H1 (cell line): ENCODE data around the gene HRH2. TPM values are rescaled to one million over a fixed set of nuclear protein-coding genes. Genes with fewer than 3 reads are reported as not detected.
A peak's percentile ranks its signal among the peaks of the same experiment; 100 is the strongest.

Experiments
- CTCF ChIA-PET: fragments of 300-600 bp; sonication (Branson Sonifier 250); formaldehyde crosslinking; loops from one replicate; lab custom pipeline; 2021; ENCODE audit not compliant: partially characterized antibody; lab: Charles Lee
- POLR2A ChIA-PET: fragments of 300-600 bp; sonication (Branson Sonifier 250); formaldehyde crosslinking; loops from one replicate; lab custom pipeline; 2021; ENCODE audit warnings: inconsistent platforms; ENCODE audit not compliant: partially characterized antibody; lab: Charles Lee
- DNase-seq, 2 experiments: peaks; one replicate each; pipeline versions ENCODE4 v3.0.0 to v3.0.0-alpha.2; 2010 to 2022; ENCODE audit warnings: low spot score in 2 of 2, low read depth in 1 of 2, mixed read lengths in 1 of 2
- FAIRE-seq: peaks from 2 replicates; lab custom pipeline; 2011; peaks lifted over from hg19 to GRCh38; lab: Jason Lieb, UNC
- H2AFZ ChIP-seq: 2 replicates; pipeline ENCODE4 v1.8.1; 2012; ENCODE audit warnings: low read length, inconsistent platforms
- H2AK5ac ChIP-seq: 2 replicates; pipeline ENCODE4 v1.6.1; 2013; ENCODE audit warnings: low read depth, low read length
- H2BK120ac ChIP-seq: replicated peaks from 2 replicates; pipeline ENCODE3; 2013; ENCODE audit warnings: low read depth, low read length, inconsistent platforms
- H2BK12ac ChIP-seq: 2 replicates; pipeline ENCODE4 v1.6.1; 2013; ENCODE audit warnings: low read depth, low read length
- H2BK15ac ChIP-seq: 2 replicates; pipeline ENCODE4 v1.6.1; 2013; ENCODE audit warnings: low read length
- H2BK20ac ChIP-seq: 2 replicates; pipeline ENCODE4 v1.6.1; 2013; ENCODE audit warnings: low read length
- H2BK5ac ChIP-seq: 2 replicates; pipeline ENCODE4 v1.6.1; 2013; ENCODE audit warnings: low read depth, low read length
- H3K14ac ChIP-seq: 2 replicates; pipeline ENCODE4 v1.6.1; 2013; ENCODE audit warnings: inconsistent platforms; ENCODE audit not compliant: insufficient read length
- H3K18ac ChIP-seq: 2 replicates; pipeline ENCODE4 v1.6.1; 2013; ENCODE audit warnings: low read length; ENCODE audit errors: extremely low read depth
- H3K23ac ChIP-seq: 2 replicates; pipeline ENCODE4 v1.6.1; 2013; ENCODE audit warnings: inconsistent platforms; ENCODE audit not compliant: insufficient read length
- H3K23me2 ChIP-seq: 2 replicates; pipeline ENCODE4 v1.6.1; 2013; ENCODE audit warnings: low read depth, low read length
- H3K27ac ChIP-seq: 2 replicates; pipeline ENCODE4 v1.6.1; 2011; ENCODE audit warnings: low read depth, low read length, inconsistent platforms
- H3K27me3 ChIP-seq, 4 experiments: replicated peaks in 1 of 4; 1 replicate in 1 of 4; 2 replicates in 3 of 4; pipeline versions ENCODE4 v1.6.1 to v1.8.1; 2011 to 2013; ENCODE audit warnings: low read length in 3 of 4, mild to moderate bottlenecking in 3 of 4, inconsistent platforms in 2 of 4, mixed read lengths in 2 of 4, moderate library complexity in 1 of 4; ENCODE audit not compliant: control insufficient read depth in 3 of 4, insufficient read depth in 3 of 4; ENCODE audit errors: extremely low read depth in 1 of 4
- H3K36me3 ChIP-seq, 4 experiments: 2 replicates each; pipeline versions ENCODE4 v1.6.1 to v1.8.1; 2011 to 2013; ENCODE audit warnings: mild to moderate bottlenecking in 4 of 4, low read length in 3 of 4, moderate library complexity in 2 of 4, control low read depth in 1 of 4, inconsistent platforms in 1 of 4; ENCODE audit not compliant: insufficient read depth in 4 of 4, control insufficient read depth in 2 of 4
- H3K4ac ChIP-seq: replicated peaks from 2 replicates; pipeline ENCODE3; 2013; ENCODE audit warnings: low read length, low read depth, mixed read lengths, inconsistent platforms; ENCODE audit not compliant: insufficient read length
- H3K4me1 ChIP-seq, 4 experiments: replicated peaks in 1 of 4; 1 replicate in 1 of 4; 2 replicates in 3 of 4; pipeline versions ENCODE4 v1.6.1 to v1.8.1; 2011 to 2013; ENCODE audit warnings: low read length in 3 of 4, inconsistent platforms in 2 of 4, mixed read lengths in 1 of 4; ENCODE audit not compliant: insufficient read depth in 4 of 4, control insufficient read depth in 3 of 4
- H3K4me2 ChIP-seq, 2 experiments: 2 replicates each; pipeline versions ENCODE4 v1.6.1 to v1.8.1; 2011 to 2013; ENCODE audit warnings: low read depth in 2 of 2, low read length in 2 of 2, control low read depth in 1 of 2, inconsistent platforms in 1 of 2, mild to moderate bottlenecking in 1 of 2; ENCODE audit not compliant: insufficient read depth in 1 of 2
- H3K4me3 ChIP-seq, 4 experiments: fragments of 200-600, 300-600 bp in 1 of 4; sonication (generic), shearing (Covaris generic), sonication (Bioruptor Twin) in 1 of 4; 2 replicates each; pipeline versions ENCODE4 v1.5.1 to v1.8.1; 2011 to 2016; ENCODE audit warnings: low read length in 4 of 4, low read depth in 3 of 4, control low read depth in 2 of 4, inconsistent platforms in 2 of 4, mild to moderate bottlenecking in 2 of 4, mixed read lengths in 1 of 4, moderate library complexity in 1 of 4; ENCODE audit not compliant: insufficient read depth in 2 of 4; ENCODE audit errors: extremely low read depth in 1 of 4
- H3K56ac ChIP-seq: replicated peaks from 2 replicates; pipeline ENCODE3; 2013; ENCODE audit warnings: low read depth, mild to moderate bottlenecking, mixed read lengths, low read length, inconsistent platforms; ENCODE audit not compliant: insufficient read length
- H3K79me1 ChIP-seq: 2 replicates; pipeline ENCODE4 v1.6.1; 2013; ENCODE audit warnings: low read depth, low read length, control low read depth
- H3K79me2 ChIP-seq, 2 experiments: 2 replicates each; pipeline versions ENCODE4 v1.6.1 to v1.8.1; 2012 to 2013; ENCODE audit warnings: low read length in 2 of 2, mild to moderate bottlenecking in 2 of 2, inconsistent platforms in 1 of 2; ENCODE audit not compliant: insufficient read depth in 2 of 2, control insufficient read depth in 1 of 2
- H3K9ac ChIP-seq, 4 experiments: replicated peaks in 1 of 4; 1 replicate in 1 of 4; 2 replicates in 3 of 4; pipeline versions ENCODE4 v1.6.1 to v1.8.1; 2011 to 2013; ENCODE audit warnings: low read depth in 3 of 4, low read length in 3 of 4, control low read depth in 2 of 4, mild to moderate bottlenecking in 2 of 4, moderate library complexity in 2 of 4, inconsistent platforms in 1 of 4; ENCODE audit errors: extremely low read depth in 1 of 4
- H3K9me3 ChIP-seq, 2 experiments: 2 replicates each; pipeline versions ENCODE4 v1.6.1 to v1.8.1; 2012 to 2013; ENCODE audit warnings: mild to moderate bottlenecking in 2 of 2, moderate library complexity in 2 of 2, control low read depth in 1 of 2, inconsistent platforms in 1 of 2, low read depth in 1 of 2, low read length in 1 of 2, mixed read lengths in 1 of 2; ENCODE audit not compliant: insufficient read depth in 2 of 2
- H4K20me1 ChIP-seq, 2 experiments: replicated peaks in 1 of 2; 2 replicates each; pipeline versions ENCODE3 to v1.8.1; 2011 to 2013; ENCODE audit warnings: inconsistent platforms in 2 of 2, low read length in 2 of 2, mild to moderate bottlenecking in 1 of 2; ENCODE audit not compliant: insufficient read depth in 2 of 2, control insufficient read depth in 1 of 2
- H4K5ac ChIP-seq: 2 replicates; pipeline ENCODE4 v1.6.1; 2013; ENCODE audit warnings: low read length, low read depth, mixed read lengths, inconsistent platforms; ENCODE audit not compliant: insufficient read length
- H4K8ac ChIP-seq: 2 replicates; pipeline ENCODE4 v1.8.0; 2013; ENCODE audit warnings: mild to moderate bottlenecking, moderate library complexity, low read length, inconsistent platforms; ENCODE audit not compliant: insufficient read depth; ENCODE audit errors: extremely low read depth
- H4K91ac ChIP-seq: replicated peaks from 2 replicates; pipeline ENCODE3; 2013; ENCODE audit warnings: low read length, mixed read lengths, inconsistent platforms; ENCODE audit not compliant: insufficient read length
- ATF2 ChIP-seq: IDR thresholded peaks from 2 replicates; pipeline ENCODE4 v1.6.1; 2012; ENCODE audit warnings: low read length, inconsistent platforms
- CTCF ChIP-seq, 3 experiments: IDR thresholded peaks; 1 replicate in 2 of 3; 2 replicates in 1 of 3; pipeline versions ENCODE4 v1.5.1 to v1.6.1; 2011; ENCODE audit warnings: low read length in 3 of 3, mild to moderate bottlenecking in 3 of 3, inconsistent platforms in 2 of 3, low read depth in 1 of 3, moderate library complexity in 1 of 3; ENCODE audit not compliant: insufficient read depth in 1 of 3; ENCODE audit errors: control extremely low read depth in 1 of 3
- FOSL1 ChIP-seq: IDR thresholded peaks from 2 replicates; pipeline ENCODE4 v1.6.1; 2011; ENCODE audit warnings: mild to moderate bottlenecking, low read depth, low read length, moderate library complexity; ENCODE audit not compliant: insufficient read depth
- RAD21 ChIP-seq, 2 experiments: IDR thresholded peaks in 1 of 2; conservative IDR thresholded peaks in 1 of 2; 2 replicates each; pipeline ENCODE4 v1.6.1; 2011; ENCODE audit warnings: low read depth in 2 of 2, low read length in 2 of 2, improper control_type of control experiment in 1 of 2, inconsistent platforms in 1 of 2, mild to moderate bottlenecking in 1 of 2, moderate library complexity in 1 of 2
- RFX5 ChIP-seq: IDR thresholded peaks from 2 replicates; pipeline ENCODE4 v1.6.1; 2011; ENCODE audit warnings: low read depth, low read length, improper control_type of control experiment, borderline replicate concordance
- RXRA ChIP-seq: IDR thresholded peaks from 2 replicates; pipeline ENCODE4 v1.6.1; 2011; ENCODE audit warnings: low read depth, mild to moderate bottlenecking, low read length, moderate library complexity; ENCODE audit not compliant: insufficient read depth
- WGBS, 2 experiments: shearing (Covaris generic) in 1 of 2; methylation state at CpG; one replicate each; pipeline versions ENCODE4 v1.1.6 to v1.1.7; 2013 to 2015; ENCODE audit warnings: low lambda C conversion rate in 2 of 2, mixed read lengths in 2 of 2, inconsistent platforms in 1 of 2, low coverage in 1 of 2, missing lambda C conversion rate in 1 of 2; ENCODE audit not compliant: insufficient replicate concordance in 2 of 2, insufficient coverage in 1 of 2, insufficient read length in 1 of 2; ENCODE audit errors: extremely low coverage in 1 of 2, missing lambda C conversion rate in 1 of 2; 5-methylcytosine and 5-hydroxymethylcytosine counted together
- polyA plus RNA-seq, 7 experiments: library from polyadenylated mRNA; depleted of rRNA in 3 of 7; stranded (reverse) in 5 of 7; unstranded in 2 of 7; fragments of >200 nt in 5 of 7; fragments of 200-250 nt in 2 of 7; gene quantifications; 1 replicate in 5 of 7; 2 replicates in 1 of 7; 4 replicates in 1 of 7; pipeline versions ENCODE4 v1.2.1 to v1.2.3, GENCODE V29; 2011 to 2013; ENCODE audit warnings: missing spikeins in 2 of 7, mixed read lengths in 2 of 7
- total RNA-seq: library from RNA; stranded (reverse); fragmentation: NEBNext Ultra II Directional; extraction: Animal tissue kit (Norgen Biotek cat#: 25700); gene quantifications from 2 replicates; pipeline ENCODE4 v1.2.1, GENCODE V29; 2021

The HRH2 gene
- total and polyA plus RNA-seq, 2 of the 8 experiments (the other 6 are each of a cell fraction or from before 2014, with no cell fraction given): 7.8 to 8.1 TPM

DNA sequence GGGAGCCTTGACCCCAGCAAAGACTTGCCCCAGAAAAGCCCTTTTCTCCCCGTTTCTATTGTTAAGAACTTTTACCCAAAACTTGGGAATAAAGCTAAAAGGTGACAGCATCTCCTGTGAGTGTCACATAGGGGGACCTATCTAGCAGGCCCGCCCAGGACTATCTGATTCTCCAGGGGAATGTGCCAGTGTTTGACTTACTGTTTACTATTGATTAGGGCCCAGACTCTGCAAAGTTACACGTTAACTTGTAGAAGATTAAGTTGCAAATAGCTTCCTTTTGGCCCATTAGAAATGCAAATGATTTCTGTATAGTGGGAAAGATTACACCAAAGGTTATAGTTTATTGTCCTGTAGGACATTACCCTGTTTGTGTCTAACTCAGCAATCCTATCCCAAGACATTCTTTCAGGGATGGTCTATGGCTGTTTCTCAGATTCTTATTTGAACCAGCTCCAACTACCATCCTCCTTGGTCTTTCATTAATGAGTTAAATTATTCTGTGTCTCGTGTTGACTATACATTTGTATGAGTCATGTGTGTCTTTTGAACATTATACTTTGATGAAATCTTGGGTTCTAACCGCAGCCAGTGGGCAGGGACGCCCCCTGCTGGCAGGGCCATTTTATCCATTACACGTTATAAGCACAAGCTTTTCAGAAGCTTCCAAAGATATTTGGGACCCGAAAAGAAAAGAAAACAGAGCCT is 60.7 kb downstream of the HRH2 start:
- no peak overlapping the region for H2BK12ac ChIP-seq
- H3K4me1 ChIP-seq: no peaks in the 10 kb centered on the region
- no peak overlapping the region for H4K8ac ChIP-seq
- H3K4me2 ChIP-seq: no peak overlapping the region
- peaks cover 0 to 3% (median 0%) of the 10 kb centered on the region in 4 experiments; a peak in 2 of 8 replicates for H3K36me3 ChIP-seq
- H3K79me1 ChIP-seq: no peaks in the 10 kb centered on the region
- DNase-seq: peak in 1 of 2 experiments; percentile 82
- no peaks in the 10 kb centered on the region for H3K27me3 ChIP-seq
- H2AK5ac ChIP-seq: no peak overlapping the region
- H2BK15ac ChIP-seq: no peak overlapping the region
- no peaks in the 10 kb centered on the region for H4K20me1 ChIP-seq
- no peak overlapping the region for H3K18ac ChIP-seq
- ChIA-PET POLR2A (no interaction called here), CTCF (interaction anchor here (0.7 to 4.1 kb wide), 66 partner anchors 8 to 929 kb away, joined by 3 to 199 read pairs (median 4); partner anchors contain the start of genes CPLX2 and HRH2)
- H3K9ac ChIP-seq: no peak overlapping the region
- no peak overlapping the region for H2AFZ ChIP-seq
- H3K4me3 ChIP-seq: no peak overlapping the region
- peak; percentile 82 for FAIRE-seq
- no peaks in the 10 kb centered on the region for H3K79me2 ChIP-seq
- H3K4ac ChIP-seq: no peak overlapping the region
- 50% methylated on average over 8 of the region's 8 CpGs; no CpG with 5 or more reads in 1 of the 2 experiments for WGBS, 2 experiments
- H3K14ac ChIP-seq: no peak overlapping the region
- no peak overlapping the region for H2BK5ac ChIP-seq
- H3K56ac ChIP-seq: no peak overlapping the region
- no peak overlapping the region for H2BK120ac ChIP-seq
- TF ChIP-seq RXRA (no peak), ATF2 (no peak), CTCF (IDR thresholded peaks at IDR 0.05; ENCODE audit: control extremely low read depth in 1 of 3, insufficient read depth in 1 of 3, low read depth in 1 of 3, low read length in 3 of 3) (peak; percentile 72 to 90 (median 74)), RFX5 (no peak), FOSL1 (no peak), RAD21 (IDR thresholded peaks at IDR 0.05 in 1 of 2, conservative IDR thresholded peaks at IDR 0.05 in 1 of 2; ENCODE audit: low read depth in 2 of 2, low read length in 2 of 2) (peak; percentile 89 to 92)
- H3K23me2 ChIP-seq: no peaks in the 10 kb centered on the region
- no peak overlapping the region for H3K23ac ChIP-seq
- peaks cover 9 to 16% of the 10 kb centered on the region in 2 experiments for H3K9me3 ChIP-seq
- no peak overlapping the region for H4K5ac ChIP-seq
- no peak overlapping the region for H2BK20ac ChIP-seq
- H4K91ac ChIP-seq: no peak overlapping the region
- no peak overlapping the region for H3K27ac ChIP-seq
